Prostate gland (tissue), 2 donors: Measurements from ENCODE around the gene SIGLEC7. TPM values are rescaled to one million over a fixed set of nuclear protein-coding genes. Genes with fewer than 3 reads are reported as not detected.

Experiments used
- DNase-seq: peaks from one replicate; pipeline ENCODE4 v3.0.0-alpha.2; 2019; ENCODE audit warnings: low spot score
- H3K27ac ChIP-seq, 2 donors: fragments of 200-600 bp; sonication (generic); 2 replicates each; pipeline ENCODE4 v1.5.1; 2017 to 2019
- H3K27me3 ChIP-seq: fragments of 200-600 bp; sonication (generic); replicated peaks from 2 replicates; pipeline ENCODE4 v1.5.1; 2019; ENCODE audit not compliant: insufficient read depth
- H3K36me3 ChIP-seq, 2 donors: fragments of 200-600 bp; sonication (generic); 1 replicate in 1 of 2; 2 replicates in 1 of 2; pipeline versions ENCODE4 v1.5.1 to v1.8.1; 2017 to 2019
- H3K4me1 ChIP-seq: fragments of 200-600 bp; sonication (generic); replicated peaks from 2 replicates; pipeline ENCODE4 v1.5.1; 2019
- H3K4me3 ChIP-seq, 2 donors: fragments of 200-600 bp; sonication (generic); 2 replicates each; pipeline ENCODE4 v1.5.1; 2017 to 2019
- H3K9me3 ChIP-seq: fragments of 200-600 bp; sonication (generic); 2 replicates; pipeline ENCODE4 v1.5.1; 2017
- POLR2A ChIP-seq: fragments of 450-650 bp; IDR thresholded peaks from one replicate; pipeline ENCODE4 v1.6.1; 2016; ENCODE audit warnings: antibody characterized with exemption, mild to moderate bottlenecking
- POLR2AphosphoS5 ChIP-seq: sonication (generic); formaldehyde crosslinking; IDR thresholded peaks from one replicate; pipeline ENCODE4 v1.6.1; 2017; ENCODE audit warnings: antibody characterized with exemption
- WGBS: methylation state at CpG from one replicate; pipeline ENCODE4 v1.1.5; 2018; 5-methylcytosine and 5-hydroxymethylcytosine counted together
- intact Hi-C: fragments of 100-400 bp; cut with DNase I; formaldehyde crosslinking; loops from one replicate; pipeline ENCODE4 v1.14.2; 2022
- total RNA-seq, 2 donors: library from RNA; depleted of rRNA; stranded (reverse); fragments of >200 nt; gene quantifications; one replicate each; pipeline ENCODE4 v1.1.0, GENCODE V29; 2016
- TF ChIP-seq, protein P1 (sequence below), 4 experiments: fragments of 200-600 bp in 2 of 4; fragments of 450-650 bp in 2 of 4; sonication (generic) in 2 of 4; IDR thresholded peaks; 1 replicate in 3 of 4; 2 replicates in 1 of 4; pipeline ENCODE4 v1.5.1; 2016 to 2019; ENCODE audit warnings: antibody characterized with exemption in 4 of 4, mild to moderate bottlenecking in 2 of 4, moderate library complexity in 2 of 4

SIGLEC7 gene
- total RNA-seq, 2 donors from 2014 or later: not detected

DNA sequence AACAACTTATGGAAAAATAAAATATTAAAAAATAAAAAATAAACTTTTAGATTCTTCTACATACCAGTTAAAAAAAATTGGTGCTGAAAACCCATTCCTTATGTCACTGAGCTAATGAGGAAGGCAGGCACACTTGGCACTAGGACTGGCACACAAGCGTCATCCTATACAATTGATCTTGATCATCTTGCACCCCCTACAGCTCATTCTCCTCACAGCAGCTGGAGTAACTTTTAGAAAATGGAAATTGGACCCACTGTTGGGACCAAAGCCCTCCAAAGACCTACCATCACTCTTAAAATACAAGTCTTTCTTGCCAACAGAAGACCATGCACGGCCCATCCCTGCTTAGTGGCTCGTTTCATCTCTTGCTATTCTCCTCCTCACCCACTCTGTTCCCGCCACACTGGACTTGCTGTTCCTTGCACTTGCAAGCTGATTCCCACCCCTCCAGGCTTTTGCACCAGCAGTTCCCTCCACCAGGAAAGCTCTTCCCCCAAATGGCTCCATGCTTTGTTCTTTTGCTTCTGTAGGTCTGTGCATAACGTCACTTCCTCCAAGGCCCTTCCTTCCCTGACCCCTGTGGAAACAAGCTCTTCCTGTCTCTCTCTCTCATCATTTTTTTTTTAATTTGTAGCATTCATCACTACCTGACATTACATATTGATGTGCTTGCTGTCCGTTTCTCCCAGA lies 45.5 kb upstream of the SIGLEC7 start:
- no peaks in the 10 kb centered on the region for H3K9me3 ChIP-seq
- intact Hi-C loops: no loop called here
- H3K27ac ChIP-seq: no peak overlapping the region
- DNase-seq: no peak
- WGBS: 82% methylated on average over 6 of the region's 6 CpGs
- H3K27me3 ChIP-seq: no peaks in the 10 kb centered on the region
- TF ChIP-seq, protein P1, sequence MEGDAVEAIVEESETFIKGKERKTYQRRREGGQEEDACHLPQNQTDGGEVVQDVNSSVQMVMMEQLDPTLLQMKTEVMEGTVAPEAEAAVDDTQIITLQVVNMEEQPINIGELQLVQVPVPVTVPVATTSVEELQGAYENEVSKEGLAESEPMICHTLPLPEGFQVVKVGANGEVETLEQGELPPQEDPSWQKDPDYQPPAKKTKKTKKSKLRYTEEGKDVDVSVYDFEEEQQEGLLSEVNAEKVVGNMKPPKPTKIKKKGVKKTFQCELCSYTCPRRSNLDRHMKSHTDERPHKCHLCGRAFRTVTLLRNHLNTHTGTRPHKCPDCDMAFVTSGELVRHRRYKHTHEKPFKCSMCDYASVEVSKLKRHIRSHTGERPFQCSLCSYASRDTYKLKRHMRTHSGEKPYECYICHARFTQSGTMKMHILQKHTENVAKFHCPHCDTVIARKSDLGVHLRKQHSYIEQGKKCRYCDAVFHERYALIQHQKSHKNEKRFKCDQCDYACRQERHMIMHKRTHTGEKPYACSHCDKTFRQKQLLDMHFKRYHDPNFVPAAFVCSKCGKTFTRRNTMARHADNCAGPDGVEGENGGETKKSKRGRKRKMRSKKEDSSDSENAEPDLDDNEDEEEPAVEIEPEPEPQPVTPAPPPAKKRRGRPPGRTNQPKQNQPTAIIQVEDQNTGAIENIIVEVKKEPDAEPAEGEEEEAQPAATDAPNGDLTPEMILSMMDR (IDR thresholded peaks at IDR 0.05): peak in 2 of 4 experiments; percentile 43
- TF ChIP-seq POLR2AphosphoS5 (no peak), POLR2A (no peak)
- no peak overlapping the region for H3K4me3 ChIP-seq
- H3K4me1 ChIP-seq: peaks cover 7% of the 10 kb centered on the region
- H3K36me3 ChIP-seq: no peaks in the 10 kb centered on the region

DNA sequence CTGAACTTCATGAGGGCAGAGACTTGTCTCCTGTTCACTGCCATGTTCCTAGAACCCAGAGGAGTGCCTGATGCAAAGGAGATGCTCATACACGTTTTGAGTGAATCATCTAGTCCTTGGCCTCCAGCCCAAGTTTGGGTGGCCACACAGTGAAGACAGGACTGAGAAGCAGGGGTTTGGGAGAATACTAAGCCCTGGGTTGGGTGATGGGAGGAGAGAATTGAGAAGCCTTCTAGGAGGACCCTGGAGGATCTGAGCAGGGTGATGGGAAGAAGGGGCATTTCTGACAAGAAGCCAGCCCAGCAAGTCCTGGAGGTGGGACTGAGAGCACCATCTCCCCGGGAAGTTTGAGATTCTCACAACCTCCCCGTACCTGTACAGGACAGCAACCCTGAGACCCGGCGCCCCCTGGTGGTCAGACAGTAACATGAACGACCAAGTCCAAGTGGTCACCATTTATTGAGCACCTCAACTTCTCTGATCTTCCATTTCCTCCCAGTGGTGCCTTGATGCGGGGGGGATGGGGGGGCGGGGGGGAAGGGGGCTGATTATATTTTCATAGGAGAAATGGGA lies 44.8 kb upstream of the SIGLEC7 start:
- Histone ChIP-seq H3K27me3 (no peaks in the 10 kb centered on the region), H3K9me3 (no peaks in the 10 kb centered on the region), H3K27ac (no peak overlapping the region), H3K4me3 (no peak overlapping the region), H3K36me3 (no peaks in the 10 kb centered on the region), H3K4me1 (peaks cover 7% of the 10 kb centered on the region)
- TF ChIP-seq POLR2AphosphoS5 (peak; percentile 16), POLR2A (no peak)
- TF ChIP-seq, protein P1 (IDR thresholded peaks at IDR 0.05): peak; percentile 62 to 81 (median 71)
- intact Hi-C loops: no loop called here
- WGBS: 7% methylated on average over 8 of the region's 8 CpGs
- DNase-seq: peak; percentile 68

DNA sequence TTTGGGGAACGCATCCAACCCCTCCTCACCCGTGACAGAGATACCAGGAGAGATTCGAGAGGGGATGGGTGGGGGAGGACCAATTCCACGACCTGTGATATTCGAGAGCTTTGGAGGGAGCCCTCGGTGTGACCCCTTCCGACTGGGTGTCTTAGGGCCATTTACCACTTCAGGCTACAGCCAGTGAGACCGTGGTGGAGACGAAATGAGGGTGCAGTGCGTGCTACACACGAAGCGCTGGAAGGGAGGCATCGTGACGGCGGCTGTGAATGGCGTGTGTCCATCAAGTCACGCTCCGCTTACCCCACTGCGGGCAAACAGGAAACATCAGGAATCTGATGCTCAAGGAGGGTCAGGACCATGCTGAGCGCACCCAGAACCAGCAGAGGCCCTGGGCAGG lies 44.3 kb upstream of the SIGLEC7 start:
- 82% methylated on average over 20 of the region's 20 CpGs for WGBS
- H3K27ac ChIP-seq: no peak overlapping the region
- intact Hi-C loops: no loop called here

DNA sequence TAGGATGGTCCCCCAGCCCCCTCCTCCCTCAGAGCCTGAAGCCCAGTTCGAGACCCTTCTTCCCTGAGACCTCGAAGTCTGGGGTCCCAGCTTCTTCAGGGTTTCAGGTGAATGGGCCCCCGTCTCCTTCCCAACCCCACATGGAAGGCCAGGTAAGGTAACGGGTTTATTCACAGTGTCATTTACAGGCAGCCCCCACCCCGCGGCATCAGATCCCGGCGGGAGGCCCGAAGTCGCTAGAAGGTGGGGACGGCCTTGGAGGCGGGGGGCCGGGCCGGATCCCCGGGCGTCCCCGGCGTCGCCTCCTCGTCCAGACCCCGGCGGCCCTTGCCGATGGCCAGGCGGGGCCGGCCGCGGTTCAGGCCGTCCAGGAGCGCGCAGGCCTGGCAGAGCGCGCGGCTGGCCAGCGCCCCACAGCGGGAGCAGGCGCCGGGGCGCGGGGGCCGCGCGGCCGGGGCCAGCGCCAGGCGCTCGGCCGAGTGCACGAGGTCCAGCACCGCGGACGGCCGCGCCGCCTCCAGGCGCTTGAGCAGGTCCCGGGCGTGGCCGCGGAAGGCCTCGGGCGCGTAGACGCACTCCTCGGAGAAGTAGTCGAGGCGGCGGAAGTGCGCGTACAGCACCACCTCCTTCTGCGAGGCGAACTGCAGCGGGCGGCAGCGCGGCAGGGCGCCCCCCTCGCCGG lies 43.6 kb upstream of the SIGLEC7 start:
- WGBS: 85% methylated on average over 50 of the region's 78 CpGs
- H3K27me3 ChIP-seq: no peaks in the 10 kb centered on the region
- H3K9me3 ChIP-seq: no peaks in the 10 kb centered on the region
- H3K4me1 ChIP-seq: no peaks in the 10 kb centered on the region
- no peak for DNase-seq
- no peak overlapping the region for H3K4me3 ChIP-seq
- no peaks in the 10 kb centered on the region for H3K36me3 ChIP-seq
- TF ChIP-seq POLR2AphosphoS5 (no peak), POLR2A (no peak)
- TF ChIP-seq, protein P1 (IDR thresholded peaks at IDR 0.05): no peak
- no peak overlapping the region for H3K27ac ChIP-seq
- intact Hi-C loops: no loop called here

More for the DNA sequence above, 44.3 kb upstream of the SIGLEC7 start:
- no peak for DNase-seq
- Histone ChIP-seq H3K4me3 (no peak overlapping the region), H3K4me1 (peaks cover 2% of the 10 kb centered on the region), H3K9me3 (no peaks in the 10 kb centered on the region), H3K27me3 (no peaks in the 10 kb centered on the region), H3K36me3 (no peaks in the 10 kb centered on the region)
- TF ChIP-seq POLR2AphosphoS5 (no peak), POLR2A (no peak)
- TF ChIP-seq, protein P1 (IDR thresholded peaks at IDR 0.05): no peak
